K562 (cell line): ENCODE results near the gene AK4. TPM values are rescaled to one million over a fixed set of nuclear protein-coding genes. Genes with fewer than 3 reads are reported as not detected.
A peak's percentile ranks its signal among the peaks of the same experiment; 100 is the strongest.

Experiments used
- ATAC-seq: fragments of 200-7000 bp; cut with Tn5 transposase; 3 replicates; pipeline ENCODE4 v1.9.1; 2020; ENCODE audit warnings: moderate library complexity
- BruUV-seq: library from RNA; stranded (reverse); fragments of 400-500 nt; replicated peaks from 2 replicates; lab custom pipeline; 2021; lab: Mats Ljungman, UMichigan
- CTCF ChIA-PET: fragments of 300-600 bp; formaldehyde crosslinking; extraction: SDS; loops from one replicate; lab custom pipeline; 2021; ENCODE audit warnings: low intra/inter-chr PET ratio; lab: Yijun Ruan, JAX
- POLR2A ChIA-PET: fragments of 300-600, 350-650 bp; sonication (Branson Sonifier 250); formaldehyde crosslinking; extraction: SDS; loops from one replicate; lab custom pipeline; 2021; ENCODE audit warnings: antibody characterized with exemption, inconsistent platforms; lab: Yijun Ruan, JAX
- DNase-seq, 4 experiments: peaks; one replicate each; pipeline versions ENCODE4 v3.0.0 to v3.0.0-alpha.2; 2011 to 2018; ENCODE audit warnings: low spot score in 3 of 4, mixed read lengths in 3 of 4; ENCODE audit errors: extremely low read depth in 1 of 4
- FAIRE-seq: peaks from 2 replicates; lab custom pipeline; 2011; peaks lifted over from hg19 to GRCh38; lab: Jason Lieb, UNC
- H2AFZ ChIP-seq: 2 replicates; pipeline ENCODE4 v1.6.0; 2011; ENCODE audit warnings: low read depth, low read length, control low read depth, inconsistent platforms
- H3K27ac ChIP-seq: fragments of 200-600 bp; 3 replicates; pipeline ENCODE4 v1.8.0; 2011; ENCODE audit warnings: low read depth, mild to moderate bottlenecking, control low read depth, inconsistent platforms, low read length, moderate library complexity, mixed read lengths; ENCODE audit errors: extremely low read depth
- H3K27me3 ChIP-seq, 2 experiments: fragments of 300-600 bp in 1 of 2; 2 replicates in 1 of 2; 3 replicates in 1 of 2; pipeline versions ENCODE4 v1.6.0 to v1.8.0; 2011; ENCODE audit warnings: inconsistent platforms in 2 of 2, low read length in 2 of 2, mild to moderate bottlenecking in 1 of 2, mixed read lengths in 1 of 2, moderate library complexity in 1 of 2; ENCODE audit not compliant: control insufficient read depth in 2 of 2, insufficient read depth in 2 of 2
- H3K36me3 ChIP-seq: fragments of 300-600 bp; 3 replicates; pipeline ENCODE4 v1.8.0; 2011; ENCODE audit warnings: mild to moderate bottlenecking, low read length, inconsistent platforms; ENCODE audit not compliant: control insufficient read depth, insufficient read depth
- H3K4me1 ChIP-seq, 2 experiments: fragments of 200-600 bp in 1 of 2; replicated peaks in 1 of 2; 2 replicates in 1 of 2; 3 replicates in 1 of 2; pipeline versions ENCODE4 v1.5.1 to v1.8.0; 2011; ENCODE audit warnings: inconsistent platforms in 2 of 2, low read length in 2 of 2, mild to moderate bottlenecking in 1 of 2, mixed read lengths in 1 of 2, moderate library complexity in 1 of 2; ENCODE audit not compliant: control insufficient read depth in 2 of 2, insufficient read depth in 2 of 2
- H3K4me2 ChIP-seq: 2 replicates; pipeline ENCODE4 v1.6.1; 2011; ENCODE audit warnings: low read length, control low read depth, inconsistent platforms, mixed read lengths; ENCODE audit not compliant: insufficient read depth
- H3K4me3 ChIP-seq: fragments of 200-600 bp; sonication (generic), shearing (Covaris generic); 2 replicates; pipeline ENCODE4 v1.5.1; 2016; ENCODE audit warnings: control low read depth, inconsistent platforms
- H3K79me2 ChIP-seq: fragments of 200-600 bp; 3 replicates; pipeline ENCODE4 v1.8.0; 2011; ENCODE audit warnings: low read length, inconsistent platforms; ENCODE audit not compliant: control insufficient read depth, insufficient read depth
- H3K9ac ChIP-seq, 2 experiments: 2 replicates each; pipeline versions ENCODE4 v1.6.0 to v1.6.1; 2011; ENCODE audit warnings: low read depth in 2 of 2, low read length in 2 of 2, control low read depth in 1 of 2, inconsistent platforms in 1 of 2, mild to moderate bottlenecking in 1 of 2, mixed read lengths in 1 of 2; ENCODE audit not compliant: insufficient read depth in 1 of 2
- H3K9me1 ChIP-seq: one replicate; pipeline ENCODE4 v1.6.0; 2011; ENCODE audit warnings: inconsistent platforms, mild to moderate bottlenecking, low read length, moderate library complexity; ENCODE audit not compliant: control insufficient read depth, insufficient read depth
- H3K9me3 ChIP-seq: replicated peaks from 2 replicates; pipeline ENCODE4 v1.5.1; 2011; ENCODE audit warnings: low read depth, low read length, inconsistent platforms; ENCODE audit not compliant: control insufficient read depth, insufficient read depth
- H4K20me1 ChIP-seq: replicated peaks from 2 replicates; pipeline ENCODE4 v1.6.1; 2011; ENCODE audit warnings: low read length, inconsistent platforms, mixed read lengths; ENCODE audit not compliant: control insufficient read depth, insufficient read depth
- ARHGAP35 ChIP-seq: fragments of 450-650 bp; IDR thresholded peaks from 2 replicates; pipeline ENCODE4 v1.6.1; 2018; ENCODE audit not compliant: partially characterized antibody
- FOXK2 ChIP-seq, 2 experiments: fragments of 450-650 bp; IDR thresholded peaks in 1 of 2; conservative IDR thresholded peaks in 1 of 2; 2 replicates each; pipeline ENCODE4 v1.6.1; 2016; ENCODE audit warnings: low read depth in 2 of 2, mild to moderate bottlenecking in 1 of 2
- MGA ChIP-seq: fragments of 450-650 bp; IDR thresholded peaks from 2 replicates; pipeline ENCODE4 v1.6.1; 2016; ENCODE audit warnings: mild to moderate bottlenecking, moderate library complexity
- NCOA1 ChIP-seq: fragments of 450-650 bp; IDR thresholded peaks from 2 replicates; pipeline ENCODE4 v1.6.1; 2016; ENCODE audit warnings: low read depth
- NFE2 ChIP-seq: IDR thresholded peaks from 2 replicates; pipeline ENCODE4 v1.6.1; 2014; ENCODE audit warnings: antibody characterized with exemption, low read depth
- RBM39 ChIP-seq: fragments of 200-400 bp; formaldehyde crosslinking; optimal IDR thresholded peaks from 2 replicates; pipeline ENCODE3; 2018; ENCODE audit warnings: low read depth, low read length
- SIN3A ChIP-seq, 2 experiments: fragments of 150-350 bp in 1 of 2; IDR thresholded peaks; 2 replicates each; pipeline ENCODE4 v1.6.1; 2011 to 2016; ENCODE audit warnings: borderline replicate concordance in 2 of 2, low read depth in 2 of 2, low read length in 2 of 2, mild to moderate bottlenecking in 2 of 2, moderate library complexity in 2 of 2; ENCODE audit not compliant: control insufficient read depth in 1 of 2
- SIN3B ChIP-seq: fragments of 450-650 bp; IDR thresholded peaks from 2 replicates; pipeline ENCODE4 v1.6.1; 2017; ENCODE audit warnings: low read depth, mild to moderate bottlenecking, moderate library complexity
- ZNF134 ChIP-seq: fragments of 250-450 bp; sonication (Bioruptor Pico); conservative IDR thresholded peaks from 2 replicates; pipeline ENCODE4 v1.4.0; 2020
- ZNF347 ChIP-seq: fragments of 450-650 bp; formaldehyde crosslinking; IDR thresholded peaks from 2 replicates; pipeline ENCODE4 v1.4.0; 2020; ENCODE audit warnings: low read depth, mild to moderate bottlenecking, moderate library complexity
- ZNF507 ChIP-seq: conservative IDR thresholded peaks from 2 replicates; pipeline ENCODE4 v1.6.1; 2017; ENCODE audit warnings: missing genetic modification characterization, missing compliant biosample characterization
- WGBS: fragments of 100-300 bp; shearing (Covaris generic); methylation state at CpG from one replicate; pipeline ENCODE4 v1.1.6; 2016; ENCODE audit warnings: low coverage, mixed read lengths; ENCODE audit not compliant: insufficient coverage; ENCODE audit errors: missing lambda C conversion rate; 5-methylcytosine and 5-hydroxymethylcytosine counted together
- in situ Hi-C: fragments of 300-500 bp; cut with MboI; formaldehyde crosslinking; loops from 4 replicates; pipeline ENCODE4 v1.15.0; 2018; ENCODE audit warnings: inconsistent platforms, mixed read lengths
- intact Hi-C: fragments of 100-400 bp; cut with micrococcal nuclease; formaldehyde crosslinking; loops from 2 replicates; pipeline ENCODE4 v1.14.2; 2022
- polyA plus RNA-seq, 8 experiments: library from polyadenylated mRNA; depleted of rRNA in 4 of 8; stranded (reverse) in 5 of 8; unstranded in 3 of 8; fragments of >200 nt; fragmentation: Nextera tagmentation in 2 of 8; fragmentation: Illumina TruSeq in 1 of 8; extraction: Ambion mirVana in 2 of 8; extraction: Trizol in 1 of 8; gene quantifications; 2 replicates each; pipeline versions ENCODE4 v1.2.1 to v1.2.3, GENCODE V29; 2011 to 2014; ENCODE audit warnings: inconsistent platforms in 1 of 8, missing spikeins in 1 of 8
- total RNA-seq, 7 experiments: library from RNA; depleted of rRNA in 6 of 7; stranded (reverse); fragments of >200 nt in 6 of 7; fragmentation: Illumina TruSeq in 2 of 7; extraction: Trizol in 2 of 7; gene quantifications; 2 replicates each; pipeline versions ENCODE4 v1.2.1 to v1.2.3, GENCODE V29; 2011 to 2021; ENCODE audit warnings: low replicate concordance in 1 of 7

Gene AK4
- total and polyA plus RNA-seq, 9 of the 15 experiments (the other 6 are each of a cell fraction or from before 2014, with no cell fraction given) = 10.4 to 96.6 (median 21.5) TPM

GRCh38 chr1:65253800-65254319 lies 105.9 kb downstream of the AK4 start:
- Histone ChIP-seq H3K79me2 (peaks cover 49% of the 10 kb centered on the region), H3K9me1 (no peaks in the 10 kb centered on the region), H3K27me3 (no peaks in the 10 kb centered on the region), H3K27ac (peak overlapping the region; percentile 69), H3K9me3 (no peaks in the 10 kb centered on the region), H2AFZ (peak overlapping the region; percentile 93), H3K4me3 (peak overlapping the region; percentile 68), H3K4me1 (peaks cover 17 to 19% of the 10 kb centered on the region in 2 experiments), H3K9ac (peak overlapping the region; percentile 72 to 91), H3K36me3 (peaks cover 11% of the 10 kb centered on the region), H4K20me1 (0 out of 2 replicates have a peak, but pooled peaks cover 10% of the 10 kb centered on the region), H3K4me2 (peak overlapping the region; percentile 98)
- in situ Hi-C loops (no loop called here), intact Hi-C loops (loop anchor here (1.0 to 2.0 kb wide), 2 partner anchors 23 to 39 kb away; no protein-coding TSS in a partner anchor)
- no peak for DNase-seq
- CTCF ChIA-PET = no interaction called here
- 1% methylated on average over 10 of the region's 15 CpGs for WGBS
- BruUV-seq = no TSS peak
- POLR2A ChIA-PET = interaction anchor here (0.6 to 1.8 kb wide), 14 partner anchors 13 to 1674 kb away, joined by 3 to 9 read pairs (median 3); no protein-coding TSS in a partner anchor
- FAIRE-seq = peak; percentile 74
- peak; percentile 17 for ATAC-seq
- TF ChIP-seq ARHGAP35 (no peak), ZNF507 (tag) (no peak), MGA (peak; percentile 62), FOXK2 (conservative IDR thresholded peaks at IDR 0.05 in 1 of 2, IDR thresholded peaks at IDR 0.05 in 1 of 2; ENCODE audit: low read depth in 2 of 2) (peak; percentile 36 to 41; a peak in 2 of 4 replicates), ZNF134 (no peak), SIN3A (IDR thresholded peaks at IDR 0.05; ENCODE audit: borderline replicate concordance in 2 of 2, control insufficient read depth in 1 of 2, low read depth in 2 of 2, low read length in 2 of 2) (0 out of 4 replicates have a peak, but pooled peaks of 1 of the 2 experiments have one; percentile 15), RBM39 (no peak), NCOA1 (no peak), SIN3B (no peak), NFE2 (no peak), ZNF347 (CRISPR knock-in tag) (no peak)
